Fibroblast of pulmonary artery (primary cell): ENCODE results near the gene TAAR1.

Experiments used
- DNase-seq: peaks from one replicate; pipeline ENCODE4 v3.0.0-alpha.2; 2010; ENCODE audit warnings: low read depth
- H3K4me3 ChIP-seq: replicated peaks from 2 replicates; pipeline ENCODE4 v1.5.1; 2011; ENCODE audit warnings: low read depth, mild to moderate bottlenecking, control low read depth, low read length, moderate library complexity
- CTCF ChIP-seq: IDR thresholded peaks from 2 replicates; pipeline ENCODE4 v1.5.1; 2011; ENCODE audit warnings: mild to moderate bottlenecking, control low read depth, low read length, inconsistent platforms; ENCODE audit errors: missing control alignments

TAAR1 gene

GRCh38 chr6:132598473-132598872 lies 60.5 kb downstream of the TAAR1 start:
- TF ChIP-seq CTCF = peak; percentile 20
- no peak for DNase-seq
- H3K4me3 ChIP-seq = no peak overlapping the region

GRCh38 chr6:132596201-132596600 lies 62.8 kb downstream of the TAAR1 start:
- no peak overlapping the region for H3K4me3 ChIP-seq
- no peak for TF ChIP-seq CTCF
- DNase-seq = no peak
